GM19455 (cell line): ENCODE measurements around the gene NOX4.
"Not testable (repeated sequence)": the region's sequence is repeated elsewhere in the genome, so short reads cannot be mapped to it uniquely, and the experiment has no call there.

Experiments used
- ATAC-seq: cut with Tn5 transposase; IDR thresholded peaks from one replicate; pipeline ENCODE4 v1.9.1; 2021; ENCODE audit not compliant: unreplicated experiment

NOX4 gene

GRCh38 chr11:89382986-89383385 lies 108.2 kb downstream of the NOX4 start:
- not testable (repeated sequence) for ATAC-seq

- no peak for ATAC-seq
Observed at GRCh38 chr11:89381094-89381493, 110.1 kb downstream of the NOX4 start.

GRCh38 chr11:89379976-89380771 lies 111.0 kb downstream of the NOX4 start:
- not testable (repeated sequence) for ATAC-seq

GRCh38 chr11:89378986-89379385 lies 112.2 kb downstream of the NOX4 start:
- not testable (repeated sequence) for ATAC-seq

- ATAC-seq: not testable (repeated sequence)
Observed at GRCh38 chr11:89369356-89369755, 121.8 kb downstream of the NOX4 start.

- ATAC-seq: not testable (repeated sequence)
Observed at GRCh38 chr11:89364856-89365255, 126.3 kb downstream of the NOX4 start.

GRCh38 chr11:89361734-89362133 lies 129.4 kb downstream of the NOX4 start:
- ATAC-seq: no peak

GRCh38 chr11:89359208-89359607 lies 132.0 kb downstream of the NOX4 start:
- not testable (repeated sequence) for ATAC-seq

- ATAC-seq: no peak
Observed at GRCh38 chr11:89358761-89359160, 132.4 kb downstream of the NOX4 start.

GRCh38 chr11:89355646-89356045 lies 135.5 kb downstream of the NOX4 start:
- ATAC-seq: no peak

- ATAC-seq: not testable (repeated sequence)
Observed at GRCh38 chr11:89354513-89354912, 136.7 kb downstream of the NOX4 start.

- ATAC-seq: no peak
Observed at GRCh38 chr11:89347071-89347470, 144.1 kb downstream of the NOX4 start.

GRCh38 chr11:89346601-89347000 lies 144.6 kb downstream of the NOX4 start:
- ATAC-seq: no peak

- ATAC-seq: not testable (repeated sequence)
Observed at GRCh38 chr11:89342880-89343572, 148.1 kb downstream of the NOX4 start.

- ATAC-seq: not testable (repeated sequence)
Observed at GRCh38 chr11:89340450-89340849, 150.7 kb downstream of the NOX4 start.

- ATAC-seq: not testable (repeated sequence)
Observed at GRCh38 chr11:89338073-89338472, 153.1 kb downstream of the NOX4 start.

- not testable (repeated sequence) for ATAC-seq
Observed at GRCh38 chr11:89337100-89337650, 154.0 kb downstream of the NOX4 start.

- ATAC-seq: not testable (repeated sequence)
Observed at GRCh38 chr11:89333704-89334103, 157.5 kb downstream of the NOX4 start.

GRCh38 chr11:89331940-89332339 lies 159.2 kb downstream of the NOX4 start:
- not testable (repeated sequence) for ATAC-seq

- ATAC-seq: no peak
Observed at GRCh38 chr11:89327885-89328284, 163.3 kb downstream of the NOX4 start.

- ATAC-seq: no peak
Observed at GRCh38 chr11:89321401-89321800, 169.8 kb downstream of the NOX4 start.

- ATAC-seq: not testable (repeated sequence)
Observed at GRCh38 chr11:89310607-89311006, 180.6 kb downstream of the NOX4 start.
